GM12873 (cell line): Measurements from ENCODE around the gene VWA3A.

Source experiments
- CTCF ChIP-seq: IDR thresholded peaks from 2 replicates; pipeline ENCODE4 v1.5.1; 2012; ENCODE audit warnings: low read depth, mild to moderate bottlenecking, moderate library complexity, low read length, control low read depth; ENCODE audit not compliant: insufficient read depth; ENCODE audit errors: missing control alignments

The VWA3A gene

GRCh38 chr16:22181843-22182242 lies 89.5 kb downstream of the VWA3A start:
- no peak for TF ChIP-seq CTCF

GRCh38 chr16:22183335-22183734 lies 91.0 kb downstream of the VWA3A start:
- TF ChIP-seq CTCF = no peak

- TF ChIP-seq CTCF = peak; percentile 68
These were observed 91.7 kb downstream of the VWA3A start for GRCh38 chr16:22183901-22184614.

GRCh38 chr16:22184615-22184968 lies 92.3 kb downstream of the VWA3A start:
- TF ChIP-seq CTCF = no peak

GRCh38 chr16:22186517-22186916 lies 94.2 kb downstream of the VWA3A start:
- peak; percentile 44 for TF ChIP-seq CTCF

GRCh38 chr16:22188267-22188594 lies 95.9 kb downstream of the VWA3A start:
- TF ChIP-seq CTCF = no peak

- peak; percentile 90 for TF ChIP-seq CTCF
These were observed 96.5 kb downstream of the VWA3A start for GRCh38 chr16:22188595-22189442.
